Left renal pelvis (tissue), 4 donors: ENCODE results near the gene OR5J2. TPM values are rescaled to one million over a fixed set of nuclear protein-coding genes. Genes with fewer than 3 reads are reported as not detected.
"Not testable (repeated sequence)": the region's sequence is repeated elsewhere in the genome, so short reads cannot be mapped to it uniquely, and the experiment has no call there.

Experiments used
- DNase-seq, 4 donors: peaks; one replicate each; pipeline ENCODE4 v3.0.0-alpha.2; 2013; ENCODE audit warnings: low read depth in 4 of 4, low spot score in 3 of 4
- polyA plus RNA-seq, 4 donors: library from polyadenylated mRNA; unstranded; fragments of 120-200 nt; gene quantifications; one replicate each; pipeline ENCODE4 v1.2.1, GENCODE V29; 2013; ENCODE audit not compliant: insufficient read length in 4 of 4

The OR5J2 gene
- not detected for polyA plus RNA-seq

GRCh38 chr11:56176318-56176717 lies at the start of gene OR5J2:
OR5J2 (plus strand) TSS chr11:56176618; CDS start chr11:56176618, 0 bp downstream.
- DNase-seq = no peak

DNA sequence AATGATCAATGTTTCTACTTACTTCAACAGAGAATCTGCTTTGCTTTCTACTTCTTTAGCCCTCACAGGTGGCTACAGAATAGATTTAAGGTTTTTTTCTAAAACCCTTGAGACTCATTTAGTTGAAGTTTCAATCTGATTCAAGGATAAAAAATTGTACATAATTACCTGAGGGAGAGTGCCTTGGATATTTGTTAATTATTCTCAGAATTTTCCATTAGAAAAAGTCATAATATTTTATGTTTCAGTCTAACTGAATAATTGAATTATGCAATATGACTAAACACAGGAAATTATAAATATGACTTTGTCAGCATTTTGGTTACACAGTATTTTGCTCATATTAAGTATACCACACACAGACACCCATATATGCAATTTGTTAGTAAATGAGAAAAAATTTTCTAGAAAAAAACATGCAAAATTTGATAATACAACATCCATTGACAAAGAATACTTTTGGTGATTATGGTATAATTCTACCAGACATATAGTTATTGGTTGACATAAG lies 36.2 kb upstream of the OR5J2 start, which contains the start of gene OR8J3:
Gene OR8J3 (minus strand): TSS at position 51 of the 511 bp plus-strand sequence. CDS start 2,483 bp downstream, outside the sequence.
- DNase-seq = no peak

DNA sequence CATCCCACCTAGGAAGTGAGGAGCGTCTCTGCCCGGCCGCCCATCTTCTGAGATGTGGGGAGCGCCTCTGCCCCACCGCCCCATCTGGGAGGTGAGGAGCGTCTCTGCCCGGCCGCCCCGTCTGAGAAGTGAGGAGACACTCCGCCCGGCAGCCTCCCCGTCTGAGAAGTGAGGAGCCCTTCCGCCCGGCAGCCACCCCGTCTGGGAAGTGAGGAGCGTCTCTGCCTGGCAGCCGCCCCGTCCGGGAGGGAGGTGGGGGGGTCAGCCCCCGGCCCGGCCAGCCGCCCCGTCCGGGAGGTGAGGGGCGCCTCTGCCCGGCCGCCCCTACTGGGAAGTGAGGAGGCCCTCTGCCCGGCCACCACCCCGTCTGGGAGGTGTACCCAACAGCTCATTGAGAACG lies 32.7 kb upstream of the OR5J2 start:
- DNase-seq = not testable (repeated sequence)

DNA sequence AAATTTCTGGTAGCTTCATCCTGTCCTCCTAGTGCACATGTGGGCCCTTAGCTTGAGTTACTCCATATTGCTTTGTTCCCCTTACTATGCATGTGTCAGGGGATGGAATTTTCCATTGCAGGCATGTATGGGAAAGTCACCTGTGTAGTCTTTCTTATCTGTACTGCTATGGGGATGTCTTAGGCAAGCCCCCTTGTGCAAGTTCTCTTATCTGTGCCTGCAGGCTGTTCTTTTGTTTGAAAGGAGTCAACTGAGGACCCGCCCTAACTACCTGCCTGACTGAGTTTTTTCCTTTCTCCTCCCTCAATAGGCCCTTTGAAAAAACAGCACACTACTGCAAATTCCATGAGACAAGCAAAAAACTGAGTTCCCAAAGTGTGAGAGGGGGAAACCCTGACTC lies 25.0 kb upstream of the OR5J2 start:
- no peak for DNase-seq

DNA sequence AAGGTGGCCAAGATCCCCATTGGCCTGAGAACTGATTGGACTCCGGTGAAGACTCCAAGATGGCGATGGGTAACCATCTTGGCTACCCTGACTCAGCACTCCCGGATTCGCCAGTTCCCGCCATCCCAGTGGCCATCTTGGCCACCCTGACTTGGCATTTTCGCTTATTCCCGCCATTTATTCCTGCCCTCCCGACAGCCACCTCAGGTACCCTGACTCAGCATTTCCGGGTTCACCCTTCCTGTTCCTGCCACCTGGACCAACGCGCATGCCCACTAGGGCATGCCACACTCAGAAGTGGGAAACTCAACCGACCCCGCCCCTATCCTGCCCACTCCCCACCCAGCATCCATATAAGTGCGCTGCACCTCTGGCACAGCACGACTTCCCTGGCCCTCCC lies 24.1 kb upstream of the OR5J2 start:
- no peak for DNase-seq

GRCh38 chr11:56160217-56160616 lies 16.2 kb upstream of the OR5J2 start, which contains the start of gene OR8K5:
OR8K5 (minus strand) TSS chr11:56160317; CDS start chr11:56160317, 0 bp downstream.
- no peak for DNase-seq

GRCh38 chr11:56163804-56164203 lies 12.6 kb upstream of the OR5J2 start:
- DNase-seq = no peak

- DNase-seq = no peak
These were observed 4.1 kb upstream of the OR5J2 start for GRCh38 chr11:56172256-56172830.

- no peak for DNase-seq
These were observed 7.0 kb downstream of the OR5J2 start for GRCh38 chr11:56183459-56183858.

GRCh38 chr11:56188602-56189001 lies 12.2 kb downstream of the OR5J2 start:
- DNase-seq = no peak

DNA sequence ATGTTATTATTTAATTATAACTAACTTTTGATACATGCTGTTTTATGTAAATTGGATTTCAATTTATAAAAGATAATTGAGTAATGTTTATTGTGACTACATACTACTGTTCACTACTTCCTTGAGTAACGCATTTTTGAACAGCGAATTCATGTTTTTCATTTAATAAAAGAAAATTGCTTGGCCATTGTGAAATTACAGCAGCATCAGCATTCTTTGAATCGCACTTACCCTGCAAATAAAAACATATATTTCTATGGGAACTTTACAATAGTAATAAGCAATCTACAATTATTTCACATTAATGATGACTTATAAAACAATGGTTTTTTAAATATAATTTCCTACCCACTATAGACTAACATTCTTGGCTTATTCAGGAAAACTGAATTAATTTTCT lies 20.3 kb downstream of the OR5J2 start:
- no peak for DNase-seq

DNA sequence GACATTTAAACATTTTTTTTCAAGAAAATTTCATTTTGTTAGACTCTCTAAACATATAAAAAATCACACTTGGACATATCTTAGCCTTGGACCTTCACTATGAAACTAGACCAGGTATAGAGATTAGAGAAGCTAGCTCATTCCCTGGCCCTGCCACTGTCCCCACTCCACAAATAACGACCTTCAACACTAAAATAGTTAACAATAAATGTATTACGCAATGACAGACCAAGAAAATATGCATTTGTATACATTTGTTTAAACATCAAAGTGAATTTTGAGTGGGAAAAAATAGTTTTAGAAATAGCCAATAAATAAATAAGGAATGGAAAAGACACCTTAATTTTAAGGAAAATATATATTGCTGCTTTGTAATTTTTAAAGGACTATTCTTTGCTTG lies 20.9 kb downstream of the OR5J2 start:
- no peak for DNase-seq

- DNase-seq = no peak
These were observed 31.4 kb downstream of the OR5J2 start for GRCh38 chr11:56207790-56208189.

GRCh38 chr11:56214537-56214936 lies 38.1 kb downstream of the OR5J2 start:
- DNase-seq = no peak

GRCh38 chr11:56219735-56220134 lies 43.3 kb downstream of the OR5J2 start:
- not testable (repeated sequence) for DNase-seq

Other genes with a start within 250 kb of the OR5J2 start
- not detected for gene OR5I1, start 240.2 kb upstream of the OR5J2 start, polyA plus RNA-seq
- gene OR10AG1, start 206.7 kb upstream of the OR5J2 start, polyA plus RNA-seq = not detected
- gene OR5F1, start 182.0 kb upstream of the OR5J2 start, polyA plus RNA-seq = not detected
- gene OR5AS1, start 149.0 kb upstream of the OR5J2 start, polyA plus RNA-seq = under 1 TPM; 0.01 to 0.03 (median 0.03) TPM
- gene OR8I2, start 83.3 kb upstream of the OR5J2 start, polyA plus RNA-seq = not detected
- under 1 TPM in 2 of 4 donors, not detected in 2; 0.04 to 0.09 TPM for gene OR8H2, start 72.9 kb upstream of the OR5J2 start, polyA plus RNA-seq
- not detected for gene OR8H3, start 54.2 kb upstream of the OR5J2 start, polyA plus RNA-seq
- gene OR8J3, start 36.4 kb upstream of the OR5J2 start, polyA plus RNA-seq = not detected
- gene OR8K5, start 16.3 kb upstream of the OR5J2 start, polyA plus RNA-seq = not detected
- not detected for gene OR5T2, start 57.6 kb downstream of the OR5J2 start, polyA plus RNA-seq
- not detected for gene OR5T3, start 75.6 kb downstream of the OR5J2 start, polyA plus RNA-seq
- not detected for gene OR5T1, start 97.5 kb downstream of the OR5J2 start, polyA plus RNA-seq
- not detected for gene OR8H1, start 115.6 kb downstream of the OR5J2 start, polyA plus RNA-seq
- gene OR8K3, start 138.5 kb downstream of the OR5J2 start, polyA plus RNA-seq = not detected
- not detected for gene OR8K1, start 169.4 kb downstream of the OR5J2 start, polyA plus RNA-seq
- gene OR8J1, start 177.7 kb downstream of the OR5J2 start, polyA plus RNA-seq = not detected
- gene OR8U1, start 199.0 kb downstream of the OR5J2 start, polyA plus RNA-seq = not detected
- not detected for gene OR5AL1, start 236.1 kb downstream of the OR5J2 start, polyA plus RNA-seq